Measurements from ENCODE around the gene CHCHD2.

DNA sequence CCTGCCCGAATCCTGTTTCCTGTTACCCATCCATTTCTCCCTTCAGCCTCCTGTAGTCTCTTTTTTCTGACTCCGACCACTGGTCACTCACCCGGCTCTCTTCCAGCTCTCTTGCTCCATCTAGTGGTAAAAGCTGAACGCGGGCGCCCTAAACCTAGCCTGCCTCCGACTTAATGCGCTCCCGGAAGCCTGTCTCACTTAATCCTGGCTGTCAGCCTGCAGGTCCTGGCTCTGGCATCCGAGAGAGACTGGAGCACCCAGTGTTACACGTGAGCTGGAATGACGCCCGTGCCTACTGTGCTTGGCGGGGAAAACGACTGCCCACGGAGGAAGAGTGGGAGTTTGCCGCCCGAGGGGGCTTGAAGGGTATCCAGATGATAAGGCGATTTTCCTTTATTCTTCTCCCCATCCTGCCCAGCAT, 31.9 kb downstream of the CHCHD2 start:
- TF ChIP-seq, protein P1, sequence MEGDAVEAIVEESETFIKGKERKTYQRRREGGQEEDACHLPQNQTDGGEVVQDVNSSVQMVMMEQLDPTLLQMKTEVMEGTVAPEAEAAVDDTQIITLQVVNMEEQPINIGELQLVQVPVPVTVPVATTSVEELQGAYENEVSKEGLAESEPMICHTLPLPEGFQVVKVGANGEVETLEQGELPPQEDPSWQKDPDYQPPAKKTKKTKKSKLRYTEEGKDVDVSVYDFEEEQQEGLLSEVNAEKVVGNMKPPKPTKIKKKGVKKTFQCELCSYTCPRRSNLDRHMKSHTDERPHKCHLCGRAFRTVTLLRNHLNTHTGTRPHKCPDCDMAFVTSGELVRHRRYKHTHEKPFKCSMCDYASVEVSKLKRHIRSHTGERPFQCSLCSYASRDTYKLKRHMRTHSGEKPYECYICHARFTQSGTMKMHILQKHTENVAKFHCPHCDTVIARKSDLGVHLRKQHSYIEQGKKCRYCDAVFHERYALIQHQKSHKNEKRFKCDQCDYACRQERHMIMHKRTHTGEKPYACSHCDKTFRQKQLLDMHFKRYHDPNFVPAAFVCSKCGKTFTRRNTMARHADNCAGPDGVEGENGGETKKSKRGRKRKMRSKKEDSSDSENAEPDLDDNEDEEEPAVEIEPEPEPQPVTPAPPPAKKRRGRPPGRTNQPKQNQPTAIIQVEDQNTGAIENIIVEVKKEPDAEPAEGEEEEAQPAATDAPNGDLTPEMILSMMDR (IDR thresholded peaks at IDR 0.05; ENCODE audit: borderline replicate concordance, extremely low read depth, low read length, poor library complexity, severe bottlenecking), result peak; percentile 79
- no peak for TF ChIP-seq EZH2 (IDR thresholded peaks at IDR 0.05; ENCODE audit: borderline replicate concordance, low read depth, low read length, severe bottlenecking)

Measured in DND-41 (cell line).